ENCODE measurements around the gene TRMT112. TPM values are rescaled to one million over a fixed set of nuclear protein-coding genes. Genes with fewer than 3 reads are reported as not detected.
A peak's percentile ranks its signal among the peaks of the same experiment; 100 is the strongest.

TRMT112 gene
- total and polyA plus RNA-seq, 2 of the 8 experiments (the other 6 are each of a cell fraction or from before 2014, with no cell fraction given): 300 to 650 TPM

GRCh38 chr11:64318766-64319761, 1.7 kb upstream of the TRMT112 start:
- POLR2A ChIA-PET (ENCODE audit: partially characterized antibody): interaction anchor here (0.9 to 6.6 kb wide), 9 partner anchors 11 to 134 kb away, joined by 3 to 61 read pairs (median 24); partner anchors contain the start of genes DNAJC4 and STIP1

More at GRCh38 chr11:64318766-64319761, 1.7 kb upstream of the TRMT112 start:
- FAIRE-seq (no peak), DNase-seq (ENCODE audit: low read depth in 1 of 2, low spot score in 2 of 2) (no peak)
- H4K91ac ChIP-seq (replicated peaks; ENCODE audit: insufficient read length, low read length): peak overlapping the region; percentile 29
- no peak overlapping the region for H3K14ac ChIP-seq (ENCODE audit: insufficient read length)
- H4K5ac ChIP-seq (ENCODE audit: insufficient read length, low read depth, low read length): no peak overlapping the region
- peaks cover 5% of the 10 kb centered on the region; the same call in 1 of the 2 replicates for H3K23me2 ChIP-seq (ENCODE audit: low read depth, low read length)
- peak overlapping the region; percentile 60 to 75 for H3K4me2 ChIP-seq (ENCODE audit: insufficient read depth in 1 of 2, low read depth in 2 of 2, low read length in 2 of 2)
- TF ChIP-seq GABPA (IDR thresholded peaks at IDR 0.05; ENCODE audit: borderline replicate concordance, insufficient read depth, low read length): no peak
- no peak for TF ChIP-seq ZNF274 (IDR thresholded peaks at IDR 0.05; ENCODE audit: borderline replicate concordance, extremely low read depth, low read length)
- TF ChIP-seq NANOG (IDR thresholded peaks at IDR 0.05; ENCODE audit: insufficient read depth, low read depth, low read length, poor library complexity, severe bottlenecking): no peak
- TF ChIP-seq CBX8 (IDR thresholded peaks at IDR 0.05; ENCODE audit: borderline replicate concordance, low read depth, low read length): no peak
- no peak for TF ChIP-seq SP4 (IDR thresholded peaks at IDR 0.05; ENCODE audit: low read length)
- no peak for TF ChIP-seq CBX5 (IDR thresholded peaks at IDR 0.05; ENCODE audit: low read depth, low read length)
- TF ChIP-seq SIRT6 (IDR thresholded peaks at IDR 0.05; ENCODE audit: low read length): no peak
- no peak for TF ChIP-seq EGR1 (IDR thresholded peaks at IDR 0.05; ENCODE audit: borderline replicate concordance, low read depth, low read length)
- TF ChIP-seq KDM4A (IDR thresholded peaks at IDR 0.05; ENCODE audit: low read depth, low read length, severe bottlenecking): no peak
- peak overlapping the region; percentile 73 to 80 (median 77) for H3K4me3 ChIP-seq (ENCODE audit: extremely low read depth in 1 of 4, insufficient read depth in 2 of 4, low read depth in 3 of 4, low read length in 4 of 4)
- peak overlapping the region; percentile 84 for H2BK5ac ChIP-seq (ENCODE audit: low read depth, low read length)
- peaks cover 0 to 18% of the 10 kb centered on the region in 2 experiments; a peak in 1 of 4 replicates for H3K79me2 ChIP-seq (ENCODE audit: control insufficient read depth in 1 of 2, insufficient read depth in 2 of 2, low read length in 2 of 2)
- peak overlapping the region; percentile 24 for H3K56ac ChIP-seq (replicated peaks; ENCODE audit: insufficient read length, low read depth, low read length)
- H3K79me1 ChIP-seq (ENCODE audit: low read depth, low read length): peaks cover 7% of the 10 kb centered on the region; the same call in 1 of the 2 replicates
- peak overlapping the region; percentile 88; the same call in 1 of the 2 replicates for H2BK15ac ChIP-seq (ENCODE audit: low read length)
- peaks cover 1 to 12% (median 7%) of the 10 kb centered on the region in 4 experiments; a peak in 6 of 7 replicates for H3K4me1 ChIP-seq (replicated peaks in 1 of 4; ENCODE audit: control insufficient read depth in 3 of 4, insufficient read depth in 4 of 4, low read length in 3 of 4)
- peaks cover 2 to 26% (median 13%) of the 10 kb centered on the region in 4 experiments; a peak in 7 of 8 replicates for H3K36me3 ChIP-seq (ENCODE audit: control insufficient read depth in 2 of 4, insufficient read depth in 4 of 4, low read length in 3 of 4)
- H2BK120ac ChIP-seq (replicated peaks; ENCODE audit: low read depth, low read length): no peak overlapping the region
- peak overlapping the region in 1 of 4 experiments; percentile 7; a peak in 4 of 7 replicates for H3K9ac ChIP-seq (replicated peaks in 1 of 4; ENCODE audit: extremely low read depth in 1 of 4, low read depth in 3 of 4, low read length in 3 of 4)
- no peak overlapping the region for H3K23ac ChIP-seq (ENCODE audit: insufficient read length)
- 38% methylated on average over 15 of the region's 19 CpGs; no CpG with 5 or more reads in 1 of the 2 experiments for WGBS, 2 experiments (ENCODE audit: extremely low coverage in 1 of 2, insufficient coverage in 1 of 2, insufficient read length in 1 of 2, insufficient replicate concordance in 2 of 2, low coverage in 1 of 2, low lambda C conversion rate in 2 of 2, missing lambda C conversion rate in 1 of 2)
- peaks cover 0 to 3% of the 10 kb centered on the region in 2 experiments for H4K20me1 ChIP-seq (replicated peaks in 1 of 2; ENCODE audit: control insufficient read depth in 1 of 2, insufficient read depth in 2 of 2, low read length in 2 of 2)
- CTCF ChIA-PET (ENCODE audit: partially characterized antibody): interaction anchor here (1.8 to 20.8 kb wide), 3 partner anchors 16 to 130 kb away, joined by 4 to 614 read pairs (median 4); partner anchors contain the start of gene CCDC88B
- H2AFZ ChIP-seq (ENCODE audit: low read length): no peak overlapping the region
- H2AK5ac ChIP-seq (ENCODE audit: low read depth, low read length): peak overlapping the region; percentile 68; the same call in 1 of the 2 replicates
- no peaks in the 10 kb centered on the region for H3K9me3 ChIP-seq (ENCODE audit: insufficient read depth in 2 of 2, low read depth in 1 of 2, low read length in 1 of 2)
- H3K27ac ChIP-seq (ENCODE audit: low read depth, low read length): peak overlapping the region; percentile 8; the same call in 1 of the 2 replicates
- peak overlapping the region; percentile 15 for H3K4ac ChIP-seq (replicated peaks; ENCODE audit: insufficient read length, low read depth, low read length)
- H2BK12ac ChIP-seq (ENCODE audit: low read depth, low read length): peak overlapping the region; percentile 60; the same call in 1 of the 2 replicates
- H3K18ac ChIP-seq (ENCODE audit: extremely low read depth, low read length): peak overlapping the region; percentile 24
- no peaks in the 10 kb centered on the region for H3K27me3 ChIP-seq (replicated peaks in 1 of 4; ENCODE audit: control insufficient read depth in 3 of 4, extremely low read depth in 1 of 4, insufficient read depth in 3 of 4, low read length in 3 of 4)
- no peak overlapping the region for H4K8ac ChIP-seq (ENCODE audit: extremely low read depth, insufficient read depth, low read length)
- H2BK20ac ChIP-seq (ENCODE audit: low read length): no peak overlapping the region
